A549 (cell line): ENCODE data around the gene COX4I2. TPM values are rescaled to one million over a fixed set of nuclear protein-coding genes. Genes with fewer than 3 reads are reported as not detected.
"Not testable (repeated sequence)": the region's sequence is repeated elsewhere in the genome, so short reads cannot be mapped to it uniquely, and the experiment has no call there.

ENCODE experiments used
- ATAC-seq, 2 experiments: fragments of 200-7000 bp in 1 of 2; fragments of >200 bp in 1 of 2; cut with Nextera tagmentation in 1 of 2; cut with Tn5 transposase in 1 of 2; 3 replicates each; pipeline versions ENCODE4 v1.8.0 to v1.9.1; 2018 to 2020; ENCODE audit warnings: mild to moderate bottlenecking in 1 of 2, moderate library complexity in 1 of 2
- CTCF ChIA-PET: fragments of 300-600 bp; sonication (Branson Sonifier 250); formaldehyde crosslinking; extraction: SDS; loops from one replicate; lab custom pipeline; 2021; ENCODE audit warnings: antibody characterized with exemption, inconsistent platforms; lab: Yijun Ruan, JAX
- POLR2A ChIA-PET: fragments of 350-600 bp; formaldehyde crosslinking; extraction: SDS; loops from one replicate; lab custom pipeline; 2021; ENCODE audit warnings: antibody characterized with exemption, inconsistent platforms; lab: Yijun Ruan, JAX
- DNase-seq, 2 experiments: peaks; one replicate each; pipeline versions ENCODE4 v3.0.0 to v3.0.0-alpha.2; 2011 to 2016; ENCODE audit warnings: low read depth in 1 of 2, low spot score in 1 of 2
- FAIRE-seq: peaks from 2 replicates; lab custom pipeline; 2011; peaks lifted over from hg19 to GRCh38; lab: Jason Lieb, UNC
- H3K27ac ChIP-seq, 2 experiments: fragments of >200 bp; sonication (Bioruptor Twin); formaldehyde crosslinking; 3 replicates each; pipeline ENCODE4 v1.5.1; 2016 to 2017
- H3K4me1 ChIP-seq: fragments of >200 bp; sonication (Bioruptor Twin); formaldehyde crosslinking; 3 replicates; pipeline ENCODE4 v1.6.1; 2016
- H3K4me2 ChIP-seq: fragments of >200 bp; sonication (Bioruptor Twin); formaldehyde crosslinking; 3 replicates; pipeline ENCODE4 v1.6.1; 2016
- H3K4me3 ChIP-seq: fragments of >200 bp; sonication (Bioruptor Twin); formaldehyde crosslinking; 3 replicates; pipeline ENCODE4 v1.5.1; 2016
- H3K9me3 ChIP-seq: fragments of >200 bp; sonication (Bioruptor Twin); formaldehyde crosslinking; 3 replicates; pipeline ENCODE4 v1.6.1; 2016
- BHLHE40 ChIP-seq: IDR thresholded peaks from 2 replicates; pipeline ENCODE4 v1.6.1; 2012; ENCODE audit warnings: low read depth, low read length, inconsistent platforms
- CBX2 ChIP-seq: fragments of 200-600 bp; sonication (generic); IDR thresholded peaks from 2 replicates; pipeline ENCODE4 v1.6.1; 2016; ENCODE audit warnings: low read depth, mild to moderate bottlenecking, borderline replicate concordance
- CEBPB ChIP-seq, 2 experiments: fragments of >200 bp in 1 of 2; sonication (Bioruptor Twin) in 1 of 2; formaldehyde crosslinking in 1 of 2; IDR thresholded peaks; 2 replicates each; pipeline ENCODE4 v1.6.1; 2012 to 2016
- CHD2 ChIP-seq: fragments of 150-350 bp; IDR thresholded peaks from 2 replicates; pipeline ENCODE4 v1.6.1; 2014; ENCODE audit warnings: low read length; ENCODE audit not compliant: partially characterized antibody
- CHD4 ChIP-seq: fragments of 200-600 bp; sonication (generic); IDR thresholded peaks from 2 replicates; pipeline ENCODE4 v1.6.1; 2016; ENCODE audit warnings: antibody characterized with exemption, mild to moderate bottlenecking, borderline replicate concordance
- FOSB ChIP-seq: fragments of 250-450 bp; sonication (Bioruptor Pico); IDR thresholded peaks from 2 replicates; pipeline ENCODE4 v1.5.0; 2020; ENCODE audit warnings: mild to moderate bottlenecking, moderate library complexity
- GATA3 ChIP-seq: IDR thresholded peaks from 2 replicates; pipeline ENCODE4 v1.6.1; 2012; ENCODE audit warnings: borderline replicate concordance
- HOXA7 ChIP-seq: fragments of 250-450 bp; sonication (Bioruptor Pico); IDR thresholded peaks from 2 replicates; pipeline ENCODE4 v1.5.0; 2020; ENCODE audit warnings: mild to moderate bottlenecking, moderate library complexity
- HOXB5 ChIP-seq: fragments of 250-450 bp; sonication (Bioruptor Pico); IDR thresholded peaks from 2 replicates; pipeline ENCODE4 v1.5.0; 2020; ENCODE audit warnings: mild to moderate bottlenecking, moderate library complexity
- JUNB ChIP-seq: fragments of >200 bp; sonication (Bioruptor Twin); formaldehyde crosslinking; IDR thresholded peaks from 2 replicates; pipeline ENCODE4 v1.6.1; 2016
- KDM5A ChIP-seq: fragments of 200-600 bp; sonication (generic); IDR thresholded peaks from 2 replicates; pipeline ENCODE4 v1.6.1; 2016; ENCODE audit warnings: antibody characterized with exemption, mild to moderate bottlenecking
- POLR2A ChIP-seq: IDR thresholded peaks from 2 replicates; pipeline ENCODE4 v1.6.1; 2012; ENCODE audit warnings: mild to moderate bottlenecking, low read length
- RARB ChIP-seq: fragments of 250-450 bp; sonication (Bioruptor Pico); IDR thresholded peaks from 2 replicates; pipeline ENCODE4 v1.8.0; 2021; ENCODE audit warnings: mild to moderate bottlenecking, moderate library complexity
- RCOR1 ChIP-seq: fragments of 150-350 bp; IDR thresholded peaks from 2 replicates; pipeline ENCODE4 v1.6.1; 2014; ENCODE audit warnings: antibody characterized with exemption, low read length, low read depth
- RFX5 ChIP-seq: fragments of 450-650 bp; IDR thresholded peaks from 2 replicates; pipeline ENCODE4 v1.7.1; 2014; ENCODE audit warnings: antibody characterized with exemption, mild to moderate bottlenecking, moderate library complexity
- SMC3 ChIP-seq: fragments of >200 bp; sonication (Bioruptor Twin); formaldehyde crosslinking; IDR thresholded peaks from 3 replicates; pipeline ENCODE4 v1.6.1; 2018; ENCODE audit warnings: inconsistent platforms
- SREBF2 ChIP-seq: fragments of 450-650 bp; IDR thresholded peaks from 2 replicates; pipeline ENCODE4 v1.6.1; 2014; ENCODE audit warnings: mild to moderate bottlenecking, moderate library complexity
- TP53 ChIP-seq: fragments of 250-450 bp; sonication (Bioruptor Pico); IDR thresholded peaks from 2 replicates; pipeline ENCODE4 v1.5.0; 2021; ENCODE audit warnings: mild to moderate bottlenecking, moderate library complexity
- ZSCAN20 ChIP-seq: fragments of 250-450 bp; sonication (Bioruptor Pico); IDR thresholded peaks from 2 replicates; pipeline ENCODE4 v1.8.0; 2022; ENCODE audit warnings: mild to moderate bottlenecking, moderate library complexity
- WGBS: methylation state at CpG from one replicate; pipeline ENCODE4 v1.1.6; 2017; ENCODE audit errors: missing lambda C conversion rate; 5-methylcytosine and 5-hydroxymethylcytosine counted together
- polyA plus RNA-seq, 4 experiments: library from polyadenylated mRNA; depleted of rRNA in 3 of 4; stranded (reverse); fragments of >200 nt; fragmentation: RNase III in 1 of 4; extraction: RNeasy Plus Mini Kit Qiagen cat#74134 plus additional on column Dnase treatment in 1 of 4; gene quantifications; 2 replicates in 3 of 4; 3 replicates in 1 of 4; pipeline ENCODE4 v1.2.3, GENCODE V29; 2011 to 2017
- TF ChIP-seq, protein P1 (sequence below): IDR thresholded peaks from 2 replicates; pipeline ENCODE4 v1.6.1; 2012
- TF ChIP-seq, protein P2 (sequence below): fragments of 150-350 bp; IDR thresholded peaks from 2 replicates; pipeline ENCODE4 v1.6.1; 2014; ENCODE audit warnings: low read depth, mild to moderate bottlenecking, low read length
- TF ChIP-seq, protein P3 (sequence below): fragments of 200-600 bp; sonication (generic); IDR thresholded peaks from 2 replicates; pipeline ENCODE4 v1.6.1; 2016; ENCODE audit warnings: antibody characterized with exemption, mild to moderate bottlenecking, moderate library complexity
- TF ChIP-seq, protein P4 (sequence below): IDR thresholded peaks from 2 replicates; pipeline ENCODE4 v1.6.1; 2012
- TF ChIP-seq, protein P5 (sequence below): fragments of >200 bp; sonication (Bioruptor Twin); formaldehyde crosslinking; IDR thresholded peaks from 2 replicates; pipeline ENCODE4 v1.6.1; 2016

Gene COX4I2
- polyA plus RNA-seq, 2 of the 4 experiments (the other 2 are of a cell fraction): not detected

DNA sequence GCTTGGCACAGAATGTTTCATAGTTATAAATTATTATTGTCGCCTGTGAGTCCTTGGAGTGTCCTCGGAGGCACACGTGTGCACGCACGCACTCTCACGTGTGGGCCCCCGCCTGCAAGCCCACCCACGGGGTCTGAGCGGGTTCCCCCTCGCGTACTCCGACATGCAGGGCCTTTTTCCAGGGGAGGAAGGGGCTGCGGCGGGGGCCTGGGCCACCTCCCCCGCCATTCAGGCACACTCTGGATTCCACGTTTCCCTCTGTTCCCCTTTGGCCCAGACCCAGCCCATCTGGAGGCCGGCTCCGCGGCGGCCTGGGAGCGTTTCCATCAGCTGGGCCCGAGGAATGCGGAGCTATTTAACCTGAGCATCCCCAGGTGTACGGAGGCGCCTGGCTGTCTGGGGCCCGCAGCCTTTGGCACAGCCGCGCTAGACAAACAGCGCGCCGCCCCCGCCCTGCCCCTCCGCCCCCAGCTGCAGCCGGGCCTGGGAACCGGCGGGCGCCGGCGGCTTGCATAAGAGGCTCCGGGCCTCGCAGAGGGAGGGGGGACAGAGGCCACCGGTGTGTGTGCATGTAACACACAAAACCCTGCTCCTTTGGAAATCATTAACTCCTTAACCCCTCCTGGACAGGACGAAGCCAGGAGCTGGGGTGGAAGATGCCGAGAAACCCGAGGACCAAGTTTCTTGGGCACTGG is 29.3 kb upstream of the COX4I2 start (continued):
- TF ChIP-seq TP53 (CRISPR knock-in tag): peak; percentile 97
- TF ChIP-seq POLR2A: peak; percentile 55; the same call in 1 of the 2 replicates
- TF ChIP-seq, protein P1, sequence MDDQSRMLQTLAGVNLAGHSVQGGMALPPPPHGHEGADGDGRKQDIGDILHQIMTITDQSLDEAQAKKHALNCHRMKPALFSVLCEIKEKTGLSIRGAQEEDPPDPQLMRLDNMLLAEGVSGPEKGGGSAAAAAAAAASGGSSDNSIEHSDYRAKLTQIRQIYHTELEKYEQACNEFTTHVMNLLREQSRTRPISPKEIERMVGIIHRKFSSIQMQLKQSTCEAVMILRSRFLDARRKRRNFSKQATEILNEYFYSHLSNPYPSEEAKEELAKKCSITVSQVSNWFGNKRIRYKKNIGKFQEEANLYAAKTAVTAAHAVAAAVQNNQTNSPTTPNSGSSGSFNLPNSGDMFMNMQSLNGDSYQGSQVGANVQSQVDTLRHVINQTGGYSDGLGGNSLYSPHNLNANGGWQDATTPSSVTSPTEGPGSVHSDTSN: peak; percentile 87; the same call in 1 of the 2 replicates
- TF ChIP-seq, protein P2, sequence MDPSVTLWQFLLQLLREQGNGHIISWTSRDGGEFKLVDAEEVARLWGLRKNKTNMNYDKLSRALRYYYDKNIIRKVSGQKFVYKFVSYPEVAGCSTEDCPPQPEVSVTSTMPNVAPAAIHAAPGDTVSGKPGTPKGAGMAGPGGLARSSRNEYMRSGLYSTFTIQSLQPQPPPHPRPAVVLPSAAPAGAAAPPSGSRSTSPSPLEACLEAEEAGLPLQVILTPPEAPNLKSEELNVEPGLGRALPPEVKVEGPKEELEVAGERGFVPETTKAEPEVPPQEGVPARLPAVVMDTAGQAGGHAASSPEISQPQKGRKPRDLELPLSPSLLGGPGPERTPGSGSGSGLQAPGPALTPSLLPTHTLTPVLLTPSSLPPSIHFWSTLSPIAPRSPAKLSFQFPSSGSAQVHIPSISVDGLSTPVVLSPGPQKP: no peak
- no peak for TF ChIP-seq SREBF2
- TF ChIP-seq RARB: no peak; the same call in none of the 2 replicates
- TF ChIP-seq, protein P3, sequence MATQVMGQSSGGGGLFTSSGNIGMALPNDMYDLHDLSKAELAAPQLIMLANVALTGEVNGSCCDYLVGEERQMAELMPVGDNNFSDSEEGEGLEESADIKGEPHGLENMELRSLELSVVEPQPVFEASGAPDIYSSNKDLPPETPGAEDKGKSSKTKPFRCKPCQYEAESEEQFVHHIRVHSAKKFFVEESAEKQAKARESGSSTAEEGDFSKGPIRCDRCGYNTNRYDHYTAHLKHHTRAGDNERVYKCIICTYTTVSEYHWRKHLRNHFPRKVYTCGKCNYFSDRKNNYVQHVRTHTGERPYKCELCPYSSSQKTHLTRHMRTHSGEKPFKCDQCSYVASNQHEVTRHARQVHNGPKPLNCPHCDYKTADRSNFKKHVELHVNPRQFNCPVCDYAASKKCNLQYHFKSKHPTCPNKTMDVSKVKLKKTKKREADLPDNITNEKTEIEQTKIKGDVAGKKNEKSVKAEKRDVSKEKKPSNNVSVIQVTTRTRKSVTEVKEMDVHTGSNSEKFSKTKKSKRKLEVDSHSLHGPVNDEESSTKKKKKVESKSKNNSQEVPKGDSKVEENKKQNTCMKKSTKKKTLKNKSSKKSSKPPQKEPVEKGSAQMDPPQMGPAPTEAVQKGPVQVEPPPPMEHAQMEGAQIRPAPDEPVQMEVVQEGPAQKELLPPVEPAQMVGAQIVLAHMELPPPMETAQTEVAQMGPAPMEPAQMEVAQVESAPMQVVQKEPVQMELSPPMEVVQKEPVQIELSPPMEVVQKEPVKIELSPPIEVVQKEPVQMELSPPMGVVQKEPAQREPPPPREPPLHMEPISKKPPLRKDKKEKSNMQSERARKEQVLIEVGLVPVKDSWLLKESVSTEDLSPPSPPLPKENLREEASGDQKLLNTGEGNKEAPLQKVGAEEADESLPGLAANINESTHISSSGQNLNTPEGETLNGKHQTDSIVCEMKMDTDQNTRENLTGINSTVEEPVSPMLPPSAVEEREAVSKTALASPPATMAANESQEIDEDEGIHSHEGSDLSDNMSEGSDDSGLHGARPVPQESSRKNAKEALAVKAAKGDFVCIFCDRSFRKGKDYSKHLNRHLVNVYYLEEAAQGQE: no peak
- TF ChIP-seq, protein P4, sequence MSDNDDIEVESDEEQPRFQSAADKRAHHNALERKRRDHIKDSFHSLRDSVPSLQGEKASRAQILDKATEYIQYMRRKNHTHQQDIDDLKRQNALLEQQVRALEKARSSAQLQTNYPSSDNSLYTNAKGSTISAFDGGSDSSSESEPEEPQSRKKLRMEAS: peak; percentile 95
- TF ChIP-seq HOXB5: no peak; the same call in none of the 2 replicates
- TF ChIP-seq CEBPB (IDR thresholded peaks at IDR 0.05): peak; percentile 91 to 96
- TF ChIP-seq FOSB (CRISPR knock-in tag): peak; percentile 78
- TF ChIP-seq GATA3: peak; percentile 96
- TF ChIP-seq, protein P5, sequence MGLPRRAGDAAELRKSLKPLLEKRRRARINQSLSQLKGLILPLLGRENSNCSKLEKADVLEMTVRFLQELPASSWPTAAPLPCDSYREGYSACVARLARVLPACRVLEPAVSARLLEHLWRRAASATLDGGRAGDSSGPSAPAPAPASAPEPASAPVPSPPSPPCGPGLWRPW: no peak
- TF ChIP-seq SMC3: peak; percentile 38; the same call in 2 of the 3 replicates
- TF ChIP-seq CBX2: no peak
- TF ChIP-seq ZSCAN20 (CRISPR knock-in tag): peak; percentile 89
- TF ChIP-seq BHLHE40: peak; percentile 90

GRCh38 chr20:31612271-31612640 is 25.5 kb upstream of the COX4I2 start:
- not testable (repeated sequence) for DNase-seq, H3K4me3 ChIP-seq, ATAC-seq, H3K9me3 ChIP-seq, FAIRE-seq
- ChIA-PET CTCF (interaction anchor here (0.6 to 25.0 kb wide), 49 partner anchors 8 to 167 kb away, joined by 3 to 966 read pairs (median 7); partner anchors contain the start of genes BCL2L1 and ID1), POLR2A (interaction anchor here (0.7 to 4.0 kb wide), 11 partner anchors 8 to 111 kb away, joined by 3 to 70 read pairs (median 14); partner anchors contain the start of gene ID1)
- 74% methylated on average over 12 of the region's 12 CpGs for WGBS
- H3K4me2 ChIP-seq: peak overlapping the region; percentile 50
- H3K27ac ChIP-seq: peak overlapping the region; percentile 97 to 98
- H3K4me1 ChIP-seq: peaks cover 49% of the 10 kb centered on the region

DNA sequence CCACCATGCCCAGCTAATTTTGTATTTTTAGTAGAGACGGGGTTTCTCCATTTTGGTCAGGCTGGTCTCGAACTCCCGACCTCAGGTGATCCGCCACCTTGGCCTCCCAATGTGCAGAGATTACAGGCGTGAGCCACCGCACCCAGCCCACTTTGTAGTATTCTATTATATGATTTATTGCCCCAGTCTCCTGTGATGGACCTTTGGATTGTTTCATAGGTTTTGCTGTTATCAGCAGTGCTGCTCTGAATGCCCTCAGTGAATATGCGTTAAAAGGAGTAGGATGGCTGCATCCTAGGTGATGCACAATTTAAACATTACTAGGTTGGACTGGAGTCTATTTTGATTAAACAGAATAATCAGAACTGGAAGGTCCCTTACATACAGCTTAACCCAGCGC is 22.3 kb upstream of the COX4I2 start:
- Histone ChIP-seq H3K9me3 (no peaks in the 10 kb centered on the region), H3K4me1 (peaks cover 22% of the 10 kb centered on the region), H3K4me3 (no peak overlapping the region), H3K27ac (no peak overlapping the region), H3K4me2 (no peak overlapping the region)
- no peak for ATAC-seq
- 89% methylated on average over 8 of the region's 8 CpGs for WGBS
- ChIA-PET CTCF (interaction anchor here (0.8 to 25.0 kb wide), 4 partner anchors 12 to 61 kb away, joined by 3 to 966 read pairs (median 482); partner anchors contain the start of gene ID1), POLR2A (interaction anchor here (0.7 kb wide), 1 partner anchor 53 kb away, joined by 3 read pairs; no protein-coding TSS in a partner anchor)
- FAIRE-seq: no peak
- DNase-seq: no peak
- TF ChIP-seq CHD2 (no peak), JUNB (no peak), RFX5 (no peak), HOXA7 (CRISPR knock-in tag) (no peak), KDM5A (no peak), RCOR1 (no peak), CHD4 (no peak), POLR2A (no peak)
- TF ChIP-seq, protein P5: no peak
- TF ChIP-seq, protein P3: no peak
